D721Med (cell line): ENCODE results near the gene SDC3.

Experiments used
- DNase-seq: peaks from one replicate; pipeline ENCODE4 v3.0.0; 2011; ENCODE audit warnings: low spot score; ENCODE audit not compliant: insufficient read length
- FAIRE-seq: peaks from 2 replicates; lab custom pipeline; 2011; peaks lifted over from hg19 to GRCh38; lab: Jason Lieb, UNC
- TF ChIP-seq, protein P1 (sequence below): IDR thresholded peaks from 2 replicates; pipeline ENCODE4 v1.5.1; 2012; ENCODE audit warnings: mild to moderate bottlenecking, control low read depth; ENCODE audit not compliant: insufficient read depth; ENCODE audit errors: missing control alignments

SDC3 gene

GRCh38 chr1:30855686-30856259 lies 52.8 kb downstream of the SDC3 start:
- DNase-seq (no peak), FAIRE-seq (no peak)
- TF ChIP-seq, protein P1, sequence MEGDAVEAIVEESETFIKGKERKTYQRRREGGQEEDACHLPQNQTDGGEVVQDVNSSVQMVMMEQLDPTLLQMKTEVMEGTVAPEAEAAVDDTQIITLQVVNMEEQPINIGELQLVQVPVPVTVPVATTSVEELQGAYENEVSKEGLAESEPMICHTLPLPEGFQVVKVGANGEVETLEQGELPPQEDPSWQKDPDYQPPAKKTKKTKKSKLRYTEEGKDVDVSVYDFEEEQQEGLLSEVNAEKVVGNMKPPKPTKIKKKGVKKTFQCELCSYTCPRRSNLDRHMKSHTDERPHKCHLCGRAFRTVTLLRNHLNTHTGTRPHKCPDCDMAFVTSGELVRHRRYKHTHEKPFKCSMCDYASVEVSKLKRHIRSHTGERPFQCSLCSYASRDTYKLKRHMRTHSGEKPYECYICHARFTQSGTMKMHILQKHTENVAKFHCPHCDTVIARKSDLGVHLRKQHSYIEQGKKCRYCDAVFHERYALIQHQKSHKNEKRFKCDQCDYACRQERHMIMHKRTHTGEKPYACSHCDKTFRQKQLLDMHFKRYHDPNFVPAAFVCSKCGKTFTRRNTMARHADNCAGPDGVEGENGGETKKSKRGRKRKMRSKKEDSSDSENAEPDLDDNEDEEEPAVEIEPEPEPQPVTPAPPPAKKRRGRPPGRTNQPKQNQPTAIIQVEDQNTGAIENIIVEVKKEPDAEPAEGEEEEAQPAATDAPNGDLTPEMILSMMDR = no peak

DNA sequence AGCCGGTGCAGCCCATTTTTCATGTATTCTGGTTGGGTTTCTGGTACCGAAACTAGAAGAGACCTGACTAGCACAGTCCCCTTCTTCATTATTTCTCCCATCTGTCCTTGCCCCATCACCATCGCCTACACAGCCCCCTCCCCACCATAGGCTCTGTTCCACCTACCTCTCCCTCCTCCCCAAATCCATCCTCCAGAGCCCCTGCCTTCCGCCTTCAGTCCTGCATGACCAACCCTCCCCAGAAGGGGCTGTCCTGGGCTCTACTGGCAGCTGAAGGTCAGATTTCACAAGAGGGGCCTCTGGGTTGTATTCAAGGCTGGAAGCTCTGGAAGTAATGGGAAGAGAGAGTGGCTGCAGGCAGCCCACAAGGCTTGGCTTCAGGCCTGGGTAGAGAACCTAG lies 55.2 kb downstream of the SDC3 start:
- TF ChIP-seq, protein P1 = no peak
- DNase-seq = no peak
- FAIRE-seq = no peak

- DNase-seq (no peak), FAIRE-seq (no peak)
These were observed 56.5 kb downstream of the SDC3 start for GRCh38 chr1:30852026-30852425.

GRCh38 chr1:30851286-30851685 lies 57.3 kb downstream of the SDC3 start:
- TF ChIP-seq, protein P1 = no peak
- no peak for DNase-seq
- no peak for FAIRE-seq

More at GRCh38 chr1:30852026-30852425, 56.5 kb downstream of the SDC3 start:
- TF ChIP-seq, protein P1 = no peak

GRCh38 chr1:30850607-30851006 lies 58.0 kb downstream of the SDC3 start:
- FAIRE-seq = no peak
- no peak for DNase-seq
- TF ChIP-seq, protein P1 = no peak

- FAIRE-seq (no peak), DNase-seq (no peak)
- TF ChIP-seq, protein P1 = no peak
These were observed 60.4 kb downstream of the SDC3 start for GRCh38 chr1:30848130-30848529.

GRCh38 chr1:30847358-30847972 lies 61.1 kb downstream of the SDC3 start:
- DNase-seq (no peak), FAIRE-seq (no peak)
- TF ChIP-seq, protein P1 = no peak
